Measurements from ENCODE around the gene KRTAP13-1.

Gene KRTAP13-1

DNA sequence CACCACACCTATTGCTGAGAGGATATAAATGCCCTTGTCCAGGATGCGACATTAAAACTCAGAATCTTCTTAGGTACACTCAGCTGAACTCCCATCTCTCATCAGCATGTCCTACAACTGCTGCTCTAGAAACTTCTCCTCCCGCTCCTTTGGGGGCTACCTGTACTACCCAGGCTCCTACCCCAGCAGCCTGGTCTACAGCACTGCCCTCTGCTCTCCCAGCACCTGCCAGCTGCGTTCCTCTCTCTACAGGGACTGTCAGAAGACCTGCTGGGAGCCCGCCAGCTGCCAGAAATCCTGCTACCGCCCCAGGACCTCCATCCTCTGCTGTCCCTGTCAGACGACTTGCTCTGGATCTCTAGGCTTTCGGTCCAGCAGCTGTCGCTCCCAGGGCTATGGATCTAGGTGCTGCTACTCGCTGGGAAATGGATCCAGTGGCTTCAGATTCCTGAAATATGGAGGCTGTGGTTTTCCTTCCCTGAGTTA lies 34.4 kb downstream of the KRTAP13-1 start, which contains the start of gene KRTAP13-4:
Gene KRTAP13-4 (plus strand): TSS at position 51 of the 486 bp plus-strand sequence. CDS start 56 bp downstream, at position 107.
- TF ChIP-seq GATA3 (IDR thresholded peaks at IDR 0.05; ENCODE audit: low read depth, low read length) (no peak), GATA2 (IDR thresholded peaks at IDR 0.05; ENCODE audit: low read depth, low read length) (no peak)

GRCh38 chr21:30434033-30434631 lies 38.3 kb downstream of the KRTAP13-1 start:
- TF ChIP-seq GATA2 (IDR thresholded peaks at IDR 0.05; ENCODE audit: low read depth, low read length) (no peak), GATA3 (IDR thresholded peaks at IDR 0.05; ENCODE audit: low read depth, low read length) (no peak)

- TF ChIP-seq GATA2 (IDR thresholded peaks at IDR 0.05; ENCODE audit: low read depth, low read length) (no peak), GATA3 (IDR thresholded peaks at IDR 0.05; ENCODE audit: low read depth, low read length) (no peak)
Measured at GRCh38 chr21:30437010-30437565, 41.3 kb downstream of the KRTAP13-1 start.

GRCh38 chr21:30439975-30440374 lies 44.1 kb downstream of the KRTAP13-1 start, which contains the start of gene KRTAP15-1:
TSS of gene KRTAP15-1 (plus strand) at chr21:30440275. CDS start at chr21:30440328, 53 bp downstream.
- no peak for TF ChIP-seq GATA3 (IDR thresholded peaks at IDR 0.05; ENCODE audit: low read depth, low read length)
- TF ChIP-seq GATA2 (IDR thresholded peaks at IDR 0.05; ENCODE audit: low read depth, low read length) = no peak

DNA sequence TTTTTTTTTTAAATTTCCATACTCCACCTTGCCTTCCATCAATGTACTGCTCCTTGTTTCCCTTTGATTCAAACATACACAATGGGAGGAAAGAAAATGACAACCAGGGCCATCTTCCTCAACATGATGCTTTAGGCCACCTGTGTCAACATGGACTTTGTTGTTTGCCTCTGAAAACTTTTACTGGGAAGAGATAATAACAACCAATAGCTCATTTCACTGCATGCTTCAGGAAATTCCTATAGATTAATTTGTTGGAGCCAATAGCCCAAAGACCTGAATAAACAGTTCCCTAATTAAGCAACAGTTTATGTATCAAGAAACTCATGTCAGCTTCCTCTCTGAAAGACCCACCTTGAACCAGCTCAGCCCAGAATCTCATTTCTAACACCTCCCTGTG lies 47.4 kb downstream of the KRTAP13-1 start:
- TF ChIP-seq GATA2 (IDR thresholded peaks at IDR 0.05; ENCODE audit: low read depth, low read length) (no peak), GATA3 (IDR thresholded peaks at IDR 0.05; ENCODE audit: low read depth, low read length) (no peak)

DNA sequence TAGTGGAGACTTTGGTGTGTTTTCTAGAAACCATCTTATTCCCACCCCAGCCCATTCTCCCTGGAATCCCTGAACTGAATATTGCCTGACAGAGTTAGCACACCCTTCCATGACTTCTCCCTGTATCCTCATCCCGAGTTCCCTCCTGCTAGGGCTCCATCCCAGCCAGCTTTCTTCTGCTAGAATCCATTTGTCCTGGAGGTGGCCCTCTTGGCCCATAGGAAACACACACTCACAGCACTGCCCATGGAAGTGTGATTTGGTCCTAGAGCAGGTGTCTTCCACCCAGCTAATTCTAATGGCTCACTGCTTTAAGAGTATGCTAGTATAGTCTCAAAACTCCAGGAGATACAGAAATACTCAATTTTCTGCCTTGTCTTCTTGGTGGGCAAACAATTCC lies 48.4 kb downstream of the KRTAP13-1 start:
- TF ChIP-seq GATA2 (IDR thresholded peaks at IDR 0.05; ENCODE audit: low read depth, low read length) = no peak
- no peak for TF ChIP-seq GATA3 (IDR thresholded peaks at IDR 0.05; ENCODE audit: low read depth, low read length)
